ENCODE measurements around the gene KMT2B.
A peak's percentile ranks its signal among the peaks of the same experiment; 100 is the strongest.

GRCh38 chr19:35719402-35720162, 1.8 kb downstream of the KMT2B start:
- TF ChIP-seq POLR2A (IDR thresholded peaks at IDR 0.05) (peak; percentile 27), CTCF (IDR thresholded peaks at IDR 0.05) (no peak)

All from right lobe of liver (tissue), 4 donors.